Smooth muscle cell (in vitro differentiated cells): Measurements from ENCODE around the gene COPA. TPM values are rescaled to one million over a fixed set of nuclear protein-coding genes. Genes with fewer than 3 reads are reported as not detected.
A peak's percentile ranks its signal among the peaks of the same experiment; 100 is the strongest.

Experiments
- DNase-seq: peaks from one replicate; lab custom pipeline; 2025; ENCODE audit not compliant: unreplicated experiment; lab: John Stamatoyannopoulos, UW
- H2AFZ ChIP-seq: fragments of 200-600 bp; sonication (generic); 2 replicates; pipeline ENCODE4 v1.6.0; 2016; ENCODE audit warnings: antibody characterized with exemption, low read depth, mild to moderate bottlenecking
- H3F3A ChIP-seq: fragments of 200-600 bp; sonication (generic); 2 replicates; pipeline ENCODE4 v1.6.0; 2017; ENCODE audit warnings: antibody characterized with exemption, low read depth
- H3K27ac ChIP-seq: fragments of 200-600 bp; sonication (generic); 2 replicates; pipeline ENCODE4 v1.5.1; 2016; ENCODE audit warnings: low read depth, mild to moderate bottlenecking
- H3K27me3 ChIP-seq: fragments of 200-600 bp; sonication (generic); 2 replicates; pipeline ENCODE4 v1.6.1; 2016; ENCODE audit warnings: low read depth, mild to moderate bottlenecking
- H3K36me3 ChIP-seq: fragments of 200-600 bp; sonication (generic); 2 replicates; pipeline ENCODE4 v1.5.1; 2016; ENCODE audit warnings: low read depth
- H3K4me1 ChIP-seq: fragments of 200-600 bp; sonication (generic); 2 replicates; pipeline ENCODE4 v1.5.1; 2016; ENCODE audit warnings: low read depth
- H3K4me2 ChIP-seq: fragments of 200-600 bp; sonication (generic); 2 replicates; pipeline ENCODE4 v1.6.0; 2016; ENCODE audit warnings: mild to moderate bottlenecking
- H3K4me3 ChIP-seq: fragments of 200-600 bp; sonication (generic); 2 replicates; pipeline ENCODE4 v1.5.1; 2016; ENCODE audit warnings: mild to moderate bottlenecking
- H3K79me2 ChIP-seq: fragments of 200-600 bp; sonication (generic); 2 replicates; pipeline ENCODE4 v1.6.0; 2016; ENCODE audit warnings: low read depth, mild to moderate bottlenecking
- H3K9ac ChIP-seq: fragments of 200-600 bp; sonication (generic); 2 replicates; pipeline ENCODE4 v1.6.0; 2016; ENCODE audit warnings: low read depth
- H3K9me3 ChIP-seq: fragments of 200-600 bp; sonication (generic); replicated peaks from 2 replicates; pipeline ENCODE4 v1.5.1; 2016; ENCODE audit warnings: low read depth
- H4K20me1 ChIP-seq: fragments of 200-600 bp; sonication (generic); 2 replicates; pipeline ENCODE4 v1.6.0; 2016; ENCODE audit warnings: low read depth
- CTCF ChIP-seq: fragments of 200-600 bp; sonication (generic); IDR thresholded peaks from 2 replicates; pipeline ENCODE4 v1.5.1; 2017; ENCODE audit warnings: borderline replicate concordance, mild to moderate bottlenecking, antibody characterized with exemption; ENCODE audit not compliant: insufficient read depth, poor library complexity, severe bottlenecking
- WGBS: methylation state at CpG from one replicate; pipeline ENCODE4 v1.1.7; 2016; ENCODE audit warnings: low lambda C conversion rate; 5-methylcytosine and 5-hydroxymethylcytosine counted together
- polyA plus RNA-seq: library from polyadenylated mRNA; unstranded; fragments of >200 nt; fragmentation: Nextera tagmentation; extraction: Ambion mirVana; gene quantifications from 2 replicates; pipeline ENCODE4 v1.2.1, GENCODE V29; 2016
- total RNA-seq: library from RNA; depleted of rRNA; stranded (reverse); fragments of >200 nt; gene quantifications from 2 replicates; pipeline ENCODE4 v1.2.3, GENCODE V29; 2014

Gene COPA
- total and polyA plus RNA-seq, 2 experiments from 2014 or later: 171 to 196 TPM

DNA sequence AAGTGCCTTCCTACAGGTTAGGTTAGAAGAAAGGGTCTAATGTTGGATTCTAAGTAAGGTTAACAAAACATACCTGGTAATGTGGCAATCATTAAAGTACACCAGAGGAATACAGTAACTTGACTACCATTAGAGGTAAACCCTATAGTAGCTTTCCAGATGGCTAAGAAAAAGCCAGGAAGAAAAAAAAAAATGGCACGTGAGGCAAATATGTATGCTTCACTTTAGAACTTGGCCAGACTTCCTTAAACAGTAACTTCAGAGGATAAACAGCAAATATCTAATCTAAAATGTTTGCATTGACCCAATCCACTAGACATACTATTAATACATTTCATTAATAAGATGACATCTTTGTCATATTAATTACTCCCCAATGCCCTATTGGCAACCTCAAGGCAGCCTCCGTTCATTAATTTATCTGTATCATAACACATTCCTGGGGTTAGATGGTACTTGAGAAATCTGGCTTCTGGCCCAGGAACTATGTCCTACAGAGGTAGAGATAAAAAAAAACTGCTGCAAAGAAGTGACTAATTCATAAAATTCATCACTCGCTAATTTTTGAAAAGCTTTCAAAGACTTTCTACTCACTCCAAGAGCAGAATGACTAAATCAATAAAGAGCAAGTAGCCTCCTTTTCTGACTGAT lies 86.5 kb downstream of the COPA start:
- Histone ChIP-seq H3K4me3 (no peak overlapping the region), H3K9ac (no peak overlapping the region), H3K27me3 (no peaks in the 10 kb centered on the region), H3K4me2 (peak overlapping the region; percentile 53), H3K36me3 (no peaks in the 10 kb centered on the region), H3K27ac (peak overlapping the region; percentile 0), H3K9me3 (no peaks in the 10 kb centered on the region), H3K4me1 (peaks cover 34% of the 10 kb centered on the region), H2AFZ (no peak overlapping the region), H3F3A (peaks cover 26% of the 10 kb centered on the region), H4K20me1 (peaks cover 93% of the 10 kb centered on the region), H3K79me2 (peaks cover 53% of the 10 kb centered on the region)
- 26% methylated on average over 3 of the region's 3 CpGs for WGBS
- no peak for DNase-seq
- no peak for TF ChIP-seq CTCF

DNA sequence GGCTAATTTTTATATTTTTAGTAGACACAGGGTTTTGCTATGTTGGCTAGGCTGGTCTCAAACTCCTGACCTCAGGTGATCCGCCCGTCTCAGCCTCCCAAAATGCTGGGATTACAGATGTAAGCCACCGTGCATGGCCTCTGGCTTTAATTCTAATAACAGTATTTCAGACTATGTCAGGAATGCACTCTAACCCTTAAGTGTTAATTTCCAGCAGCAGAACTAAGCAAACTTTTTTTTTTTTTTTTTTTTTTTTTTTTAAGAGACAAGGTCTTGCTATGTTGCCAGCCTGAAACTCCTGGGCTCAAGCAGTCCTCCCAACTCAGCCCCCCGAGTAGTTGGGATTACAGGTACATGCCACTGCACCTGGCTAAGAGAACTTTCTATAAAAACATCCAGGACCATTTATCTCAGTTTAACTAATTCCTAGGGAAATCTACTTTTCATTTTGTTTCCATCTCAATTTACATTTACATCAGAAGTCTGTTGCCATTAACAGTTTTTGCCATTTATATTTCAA lies 87.2 kb downstream of the COPA start:
- H3K27me3 ChIP-seq: no peaks in the 10 kb centered on the region
- H2AFZ ChIP-seq: no peak overlapping the region
- DNase-seq: no peak
- 84% methylated on average over 4 of the region's 4 CpGs for WGBS
- no peak for TF ChIP-seq CTCF
- H3K9ac ChIP-seq: no peak overlapping the region
- no peaks in the 10 kb centered on the region for H3K9me3 ChIP-seq
- peak overlapping the region; percentile 53 for H3K4me2 ChIP-seq
- H3K27ac ChIP-seq: no peak overlapping the region
- peaks cover 29% of the 10 kb centered on the region for H3K4me1 ChIP-seq
- H3K4me3 ChIP-seq: no peak overlapping the region
- no peaks in the 10 kb centered on the region for H3K36me3 ChIP-seq
- peaks cover 22% of the 10 kb centered on the region for H3F3A ChIP-seq
- H4K20me1 ChIP-seq: peaks cover 98% of the 10 kb centered on the region
- H3K79me2 ChIP-seq: peaks cover 60% of the 10 kb centered on the region

- peaks cover 7% of the 10 kb centered on the region for H3F3A ChIP-seq
- H3K9ac ChIP-seq: no peak overlapping the region
- no peak overlapping the region for H3K4me3 ChIP-seq
- H4K20me1 ChIP-seq: peaks cover 98% of the 10 kb centered on the region
- DNase-seq: no peak
- peaks cover 5% of the 10 kb centered on the region for H3K4me1 ChIP-seq
- H3K27me3 ChIP-seq: no peaks in the 10 kb centered on the region
- peak; percentile 61 for TF ChIP-seq CTCF
- H3K9me3 ChIP-seq: no peaks in the 10 kb centered on the region
- peak overlapping the region; percentile 50 for H3K27ac ChIP-seq
- no peak overlapping the region for H2AFZ ChIP-seq
- H3K79me2 ChIP-seq: peaks cover 60% of the 10 kb centered on the region
- no peak overlapping the region for H3K4me2 ChIP-seq
- WGBS: 73% methylated on average over 5 of the region's 5 CpGs
- no peaks in the 10 kb centered on the region for H3K36me3 ChIP-seq
These were observed 91.1 kb downstream of the COPA start for GRCh38 chr1:160251687-160252526.
